ENCODE results near the gene GLI3. TPM values are rescaled to one million over a fixed set of nuclear protein-coding genes. Genes with fewer than 3 reads are reported as not detected.

GLI3 gene
- polyA plus RNA-seq, 1 donor, result 5.4 TPM

DNA sequence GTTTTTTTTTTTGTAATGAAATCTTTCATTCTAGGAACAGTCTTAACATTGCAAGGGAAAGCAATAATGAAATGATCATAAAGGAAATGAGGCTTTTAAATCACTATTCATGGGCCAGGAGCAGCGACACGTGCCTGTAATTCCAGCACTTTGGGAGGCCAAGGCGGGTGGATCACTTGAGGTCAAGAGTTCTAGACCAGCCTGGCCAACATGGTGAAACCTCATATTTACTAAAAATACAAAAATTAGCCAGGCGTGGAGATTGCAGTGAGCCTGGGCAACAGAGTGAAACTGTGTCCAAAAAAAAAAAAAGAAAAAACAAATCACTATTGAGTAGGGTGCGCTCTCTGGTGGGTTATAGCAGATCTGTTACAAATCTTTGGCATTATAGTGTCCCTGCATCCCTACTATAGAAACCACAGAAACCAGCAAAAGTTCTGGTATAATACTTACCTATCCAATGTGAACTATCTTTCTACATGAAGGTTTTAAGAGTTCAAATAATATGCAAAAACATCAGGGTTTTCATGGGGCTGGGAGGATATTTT lies 72.1 kb downstream of the GLI3 start:
- H3K4me1 ChIP-seq (ENCODE audit: control insufficient read depth, insufficient read depth, low read length), result no peaks in the 10 kb centered on the region
- no peaks in the 10 kb centered on the region for H3K27me3 ChIP-seq (ENCODE audit: control insufficient read depth, insufficient read depth, low read length)
- DNase-seq, result no peak
- no peak overlapping the region for H3K4me3 ChIP-seq (ENCODE audit: low read length)
- no peaks in the 10 kb centered on the region for H3K36me3 ChIP-seq (ENCODE audit: control insufficient read depth, insufficient read depth, low read length)
- no peak overlapping the region for H3K27ac ChIP-seq (ENCODE audit: low read length)
- WGBS (ENCODE audit: insufficient coverage, low lambda C conversion rate), result no CpG with 5 or more reads among the region's 5 CpGs
- H3K9me3 ChIP-seq (ENCODE audit: control insufficient read depth, low read depth, low read length), result no peaks in the 10 kb centered on the region

DNA sequence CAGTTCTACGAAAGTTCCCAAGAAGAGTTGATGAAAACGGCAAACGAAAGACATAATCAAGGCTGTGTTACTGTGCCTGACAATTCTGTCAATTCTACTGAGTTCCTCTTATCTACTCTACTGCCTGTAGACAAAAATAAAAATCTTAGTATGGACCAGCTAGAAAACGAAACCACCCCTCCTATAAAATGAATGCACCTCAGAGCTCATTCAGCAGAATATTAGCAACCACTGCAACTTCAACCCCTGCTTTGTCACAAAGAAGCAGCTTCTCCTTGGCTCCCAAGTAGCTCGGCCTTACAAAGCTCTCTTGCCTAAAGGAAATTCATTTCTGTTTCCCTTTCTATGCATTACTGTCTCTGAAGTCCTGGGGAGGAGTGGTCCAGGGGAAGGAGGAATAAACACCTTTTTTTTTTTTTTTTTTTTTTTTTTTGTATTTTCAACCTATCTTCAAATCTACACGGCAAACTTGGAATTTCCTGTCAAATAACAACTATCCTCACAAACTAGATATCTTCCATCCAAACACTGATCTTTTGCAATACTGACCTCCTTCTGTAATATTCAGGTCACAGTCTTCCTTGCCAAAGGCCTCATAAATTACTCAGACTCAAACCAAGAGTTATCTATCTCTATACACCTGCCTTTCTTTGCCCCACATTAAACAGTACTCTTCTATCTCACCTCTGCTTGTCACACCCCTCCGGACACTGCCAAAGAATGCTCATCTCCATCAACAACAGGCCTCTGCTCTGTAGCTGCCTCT lies 74.3 kb downstream of the GLI3 start:
- Histone ChIP-seq H3K27ac (ENCODE audit: low read length) (no peak overlapping the region), H3K27me3 (ENCODE audit: control insufficient read depth, insufficient read depth, low read length) (no peaks in the 10 kb centered on the region), H3K4me3 (ENCODE audit: low read length) (no peak overlapping the region), H3K9me3 (ENCODE audit: control insufficient read depth, low read depth, low read length) (no peaks in the 10 kb centered on the region), H3K4me1 (ENCODE audit: control insufficient read depth, insufficient read depth, low read length) (no peaks in the 10 kb centered on the region), H3K36me3 (ENCODE audit: control insufficient read depth, insufficient read depth, low read length) (no peaks in the 10 kb centered on the region)
- 20% methylated on average over 1 of the region's 7 CpGs for WGBS (ENCODE audit: insufficient coverage, low lambda C conversion rate)
- peak in 1 of 2 donors; percentile 22 for DNase-seq

DNA sequence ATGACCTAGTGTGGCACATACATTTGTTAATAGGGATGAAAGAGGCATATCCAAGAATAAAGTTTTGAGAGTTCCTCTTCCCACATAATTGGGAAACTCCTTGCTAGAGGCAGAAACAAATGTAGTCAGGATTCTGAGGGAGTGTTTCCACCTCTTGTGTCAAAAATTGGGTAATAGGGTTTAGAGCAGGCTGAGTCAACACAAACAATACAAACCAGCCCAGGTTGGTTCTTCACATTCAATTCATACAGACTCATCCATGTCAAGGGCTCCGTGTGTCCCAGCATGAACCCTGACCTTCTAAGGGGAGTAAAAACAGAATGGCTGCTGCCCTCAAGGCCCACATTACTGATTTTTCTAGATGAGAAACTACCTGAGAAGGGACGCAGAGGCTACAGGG lies 75.3 kb downstream of the GLI3 start:
- DNase-seq, result no peak
- Histone ChIP-seq H3K27ac (ENCODE audit: low read length) (no peak overlapping the region), H3K9me3 (ENCODE audit: control insufficient read depth, low read depth, low read length) (no peaks in the 10 kb centered on the region), H3K4me1 (ENCODE audit: control insufficient read depth, insufficient read depth, low read length) (no peaks in the 10 kb centered on the region), H3K27me3 (ENCODE audit: control insufficient read depth, insufficient read depth, low read length) (no peaks in the 10 kb centered on the region), H3K36me3 (ENCODE audit: control insufficient read depth, insufficient read depth, low read length) (no peaks in the 10 kb centered on the region), H3K4me3 (ENCODE audit: low read length) (no peak overlapping the region)
- WGBS (ENCODE audit: insufficient coverage, low lambda C conversion rate), result no CpG with 5 or more reads among the region's 2 CpGs

DNA sequence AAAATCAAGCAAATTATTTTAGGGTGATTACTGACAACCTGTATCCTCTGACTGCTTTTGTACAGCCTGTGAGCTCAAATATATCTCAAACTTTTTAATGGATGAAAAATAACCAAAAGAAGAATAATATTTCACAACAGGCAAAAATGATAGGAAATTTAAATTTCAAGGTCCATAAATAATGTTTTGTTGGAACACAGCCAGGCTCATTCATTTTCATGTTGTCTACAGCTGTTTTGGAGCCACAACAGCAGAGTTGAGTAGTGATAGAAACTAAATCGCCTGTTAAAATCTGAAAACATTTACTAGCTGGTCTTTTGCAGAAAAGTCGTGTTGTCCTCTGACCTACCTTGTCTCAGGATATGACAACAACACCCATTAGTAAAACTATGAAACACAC lies 75.9 kb downstream of the GLI3 start:
- no peaks in the 10 kb centered on the region for H3K4me1 ChIP-seq (ENCODE audit: control insufficient read depth, insufficient read depth, low read length)
- H3K9me3 ChIP-seq (ENCODE audit: control insufficient read depth, low read depth, low read length), result no peaks in the 10 kb centered on the region
- no peak for DNase-seq
- H3K27ac ChIP-seq (ENCODE audit: low read length), result no peak overlapping the region
- H3K4me3 ChIP-seq (ENCODE audit: low read length), result no peak overlapping the region
- H3K36me3 ChIP-seq (ENCODE audit: control insufficient read depth, insufficient read depth, low read length), result no peaks in the 10 kb centered on the region
- no peaks in the 10 kb centered on the region for H3K27me3 ChIP-seq (ENCODE audit: control insufficient read depth, insufficient read depth, low read length)
- no CpG with 5 or more reads among the region's 2 CpGs for WGBS (ENCODE audit: insufficient coverage, low lambda C conversion rate)

DNA sequence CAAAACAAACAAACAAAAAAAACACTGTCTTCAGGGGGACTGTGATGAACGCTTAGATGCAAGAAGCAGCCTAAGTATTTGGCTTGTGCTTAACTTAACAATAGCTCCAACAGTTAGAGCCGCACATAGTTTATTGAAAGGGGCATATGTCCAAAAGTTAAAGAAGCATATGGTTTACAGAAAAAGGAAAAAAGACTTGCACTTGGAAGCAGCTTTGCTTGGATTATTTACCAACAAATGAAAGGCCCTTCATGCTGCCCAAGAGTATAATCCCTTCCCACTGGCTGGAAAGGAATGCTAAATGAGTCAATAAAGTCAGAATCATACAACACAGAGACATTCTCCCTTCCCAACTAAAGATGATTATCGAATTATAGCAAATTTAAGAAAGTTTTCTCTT lies 77.9 kb downstream of the GLI3 start:
- Histone ChIP-seq H3K36me3 (ENCODE audit: control insufficient read depth, insufficient read depth, low read length) (no peaks in the 10 kb centered on the region), H3K9me3 (ENCODE audit: control insufficient read depth, low read depth, low read length) (no peaks in the 10 kb centered on the region), H3K27me3 (ENCODE audit: control insufficient read depth, insufficient read depth, low read length) (no peaks in the 10 kb centered on the region), H3K4me3 (ENCODE audit: low read length) (no peak overlapping the region), H3K4me1 (ENCODE audit: control insufficient read depth, insufficient read depth, low read length) (peaks cover 9% of the 10 kb centered on the region), H3K27ac (ENCODE audit: low read length) (no peak overlapping the region)
- WGBS (ENCODE audit: insufficient coverage, low lambda C conversion rate), result 80% methylated on average over 1 of the region's 3 CpGs
- no peak for DNase-seq

DNA sequence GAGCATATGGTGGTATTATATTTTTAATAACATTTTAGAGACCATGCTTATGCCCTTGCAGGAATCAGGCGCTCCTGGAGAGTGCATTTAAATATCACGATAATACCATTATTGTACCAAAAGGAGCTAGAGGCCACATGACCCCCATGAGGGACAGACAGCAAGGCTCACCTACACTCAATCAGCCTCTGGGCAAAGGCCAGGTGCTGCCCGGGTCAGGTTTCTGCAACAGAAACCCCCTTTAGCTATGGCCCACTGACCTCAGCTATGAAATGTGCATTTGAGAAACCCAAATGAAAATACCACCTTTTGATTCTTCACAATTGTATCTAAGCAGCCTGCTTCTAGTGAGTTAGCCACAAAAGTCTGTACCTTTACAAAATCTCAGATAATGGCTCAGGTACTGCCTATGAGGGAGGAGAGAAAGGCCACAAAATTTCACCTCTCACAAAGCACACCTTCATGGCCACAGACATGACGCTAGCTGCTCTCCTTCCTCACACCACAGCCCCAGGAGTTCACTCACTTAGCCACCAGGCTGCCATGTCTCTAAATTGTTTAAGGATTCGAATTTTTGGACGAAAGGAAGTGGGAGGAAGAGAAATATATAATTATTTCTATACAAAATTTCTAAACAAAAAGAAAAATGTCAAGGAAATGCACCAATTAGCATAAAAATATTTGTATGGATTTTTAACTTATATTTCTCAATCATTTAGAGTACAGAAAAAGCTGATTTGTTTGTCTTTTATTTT lies 79.9 kb downstream of the GLI3 start:
- DNase-seq, result no peak
- H3K27me3 ChIP-seq (ENCODE audit: control insufficient read depth, insufficient read depth, low read length), result no peaks in the 10 kb centered on the region
- WGBS (ENCODE audit: insufficient coverage, low lambda C conversion rate), result 80% methylated on average over 1 of the region's 6 CpGs
- no peak overlapping the region for H3K4me3 ChIP-seq (ENCODE audit: low read length)
- no peak overlapping the region for H3K27ac ChIP-seq (ENCODE audit: low read length)
- no peaks in the 10 kb centered on the region for H3K36me3 ChIP-seq (ENCODE audit: control insufficient read depth, insufficient read depth, low read length)
- H3K9me3 ChIP-seq (ENCODE audit: control insufficient read depth, low read depth, low read length), result no peaks in the 10 kb centered on the region
- H3K4me1 ChIP-seq (ENCODE audit: control insufficient read depth, insufficient read depth, low read length), result peaks cover 22% of the 10 kb centered on the region

DNA sequence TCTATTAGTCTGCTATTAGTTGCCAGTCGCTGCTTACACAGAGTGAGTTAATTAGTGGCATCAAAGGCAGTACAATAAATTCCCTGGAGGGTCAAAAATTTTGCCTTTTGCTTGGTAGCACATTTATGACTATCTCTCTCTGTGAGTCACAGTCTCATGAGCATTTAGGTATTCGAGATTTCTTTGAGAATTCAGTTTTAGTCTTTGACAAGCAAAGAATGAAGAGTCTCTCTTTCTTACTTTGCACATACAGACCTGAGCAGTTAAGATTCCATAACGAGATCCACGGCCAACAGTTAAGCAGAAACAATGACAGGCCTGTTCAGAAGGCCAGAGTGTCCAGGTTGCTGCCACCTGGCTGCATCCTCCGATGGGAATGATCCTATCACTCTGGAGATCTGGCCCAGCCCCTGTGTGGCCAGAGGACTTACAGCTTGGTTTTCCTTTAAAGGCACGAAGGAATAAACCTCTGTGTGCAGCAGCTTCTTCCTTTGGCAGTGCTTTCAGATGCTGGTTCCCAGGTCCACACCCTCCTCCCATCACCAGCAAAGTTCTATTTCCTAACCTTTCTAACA lies 80.6 kb downstream of the GLI3 start:
- Histone ChIP-seq H3K4me3 (ENCODE audit: low read length) (no peak overlapping the region), H3K27ac (ENCODE audit: low read length) (no peak overlapping the region), H3K9me3 (ENCODE audit: control insufficient read depth, low read depth, low read length) (no peaks in the 10 kb centered on the region), H3K4me1 (ENCODE audit: control insufficient read depth, insufficient read depth, low read length) (peaks cover 24% of the 10 kb centered on the region), H3K27me3 (ENCODE audit: control insufficient read depth, insufficient read depth, low read length) (no peaks in the 10 kb centered on the region), H3K36me3 (ENCODE audit: control insufficient read depth, insufficient read depth, low read length) (no peaks in the 10 kb centered on the region)
- no peak for DNase-seq
- 40% methylated on average over 1 of the region's 6 CpGs for WGBS (ENCODE audit: insufficient coverage, low lambda C conversion rate)

DNA sequence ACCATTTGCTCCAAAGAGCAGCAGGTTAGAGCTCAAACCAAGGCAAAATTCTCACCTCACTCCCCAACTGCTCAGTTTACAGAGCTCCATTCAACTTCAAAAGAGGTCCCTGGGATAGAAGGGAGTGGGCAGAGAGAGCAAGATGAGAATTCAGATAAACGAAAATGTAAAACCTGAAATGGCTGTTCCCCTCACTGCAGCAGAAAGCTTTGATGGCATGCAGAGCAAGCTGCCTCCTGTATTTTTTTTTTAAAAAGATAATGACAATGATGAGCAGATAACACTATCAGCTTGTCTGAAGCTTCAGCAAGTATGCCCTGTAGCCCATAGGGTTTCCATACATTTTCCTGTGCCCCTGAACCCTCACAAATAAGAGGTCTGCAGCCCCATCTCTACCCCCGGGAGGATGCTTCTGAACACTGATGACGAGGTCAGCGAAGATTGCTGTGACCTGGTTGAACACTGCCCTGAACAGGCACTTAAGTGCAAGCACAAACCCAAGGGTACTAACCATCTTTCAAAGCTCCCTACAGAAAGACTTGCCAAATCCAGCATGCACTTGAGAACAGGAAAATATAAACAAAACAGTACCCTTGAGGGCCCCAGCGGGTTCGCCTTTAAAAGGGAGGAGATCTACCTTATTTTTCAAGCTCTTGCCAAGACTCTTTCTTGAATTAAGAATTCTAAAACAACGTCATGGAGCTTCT lies 81.3 kb downstream of the GLI3 start:
- Histone ChIP-seq H3K9me3 (ENCODE audit: control insufficient read depth, low read depth, low read length) (no peaks in the 10 kb centered on the region), H3K36me3 (ENCODE audit: control insufficient read depth, insufficient read depth, low read length) (no peaks in the 10 kb centered on the region), H3K27me3 (ENCODE audit: control insufficient read depth, insufficient read depth, low read length) (no peaks in the 10 kb centered on the region), H3K4me3 (ENCODE audit: low read length) (no peak overlapping the region), H3K4me1 (ENCODE audit: control insufficient read depth, insufficient read depth, low read length) (peaks cover 30% of the 10 kb centered on the region), H3K27ac (ENCODE audit: low read length) (no peak overlapping the region)
- DNase-seq, result no peak
- WGBS (ENCODE audit: insufficient coverage, low lambda C conversion rate), result 92% methylated on average over 2 of the region's 7 CpGs

DNA sequence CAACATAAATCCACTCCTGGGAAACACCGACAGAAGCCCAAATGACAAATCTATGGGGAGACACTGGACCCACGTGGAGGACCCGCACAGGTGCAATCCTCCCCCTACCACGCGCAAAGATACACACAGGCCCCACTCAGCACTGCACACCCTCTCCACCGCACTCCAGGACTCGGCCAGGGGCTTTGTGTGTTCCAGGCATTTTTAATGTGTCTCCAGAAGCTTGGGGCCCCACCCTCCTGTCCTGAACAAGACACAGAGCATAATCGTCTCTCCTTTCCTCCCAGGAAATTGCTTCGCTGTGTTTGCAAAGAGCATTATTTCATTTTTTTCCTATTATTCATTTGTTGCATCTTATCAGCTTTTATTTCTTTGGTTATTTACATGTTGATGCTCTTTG lies 82.8 kb downstream of the GLI3 start:
- WGBS (ENCODE audit: insufficient coverage, low lambda C conversion rate), result no CpG with 5 or more reads among the region's 9 CpGs
- DNase-seq, result no peak
- Histone ChIP-seq H3K9me3 (ENCODE audit: control insufficient read depth, low read depth, low read length) (no peaks in the 10 kb centered on the region), H3K27me3 (ENCODE audit: control insufficient read depth, insufficient read depth, low read length) (no peaks in the 10 kb centered on the region), H3K4me3 (ENCODE audit: low read length) (no peak overlapping the region), H3K36me3 (ENCODE audit: control insufficient read depth, insufficient read depth, low read length) (no peaks in the 10 kb centered on the region), H3K27ac (ENCODE audit: low read length) (no peak overlapping the region), H3K4me1 (ENCODE audit: control insufficient read depth, insufficient read depth, low read length) (peaks cover 32% of the 10 kb centered on the region)
